Calu3 (cell line): ENCODE data around the gene YIPF1. TPM values are rescaled to one million over a fixed set of nuclear protein-coding genes. Genes with fewer than 3 reads are reported as not detected.

Source experiments
- BruUV-seq: library from RNA; stranded (reverse); fragments of 400-500 nt; replicated peaks from 2 replicates; lab custom pipeline; 2021; lab: Mats Ljungman, UMichigan
- CTCF ChIA-PET: fragments of 300-600 bp; sonication (Branson Sonifier 250); formaldehyde crosslinking; loops from one replicate; lab custom pipeline; 2022; ENCODE audit warnings: antibody characterized with exemption; lab: Charles Lee
- DNase-seq: peaks from one replicate; pipeline ENCODE4 v3.0.0; 2022
- H3K27ac Mint-ChIP-seq: one replicate; pipeline ENCODE4 v1.8.0; 2022; ENCODE audit warnings: mixed read lengths; ENCODE audit not compliant: unreplicated experiment
- H3K27me3 Mint-ChIP-seq: one replicate; pipeline ENCODE4 v1.8.0; 2022; ENCODE audit warnings: mixed read lengths; ENCODE audit not compliant: unreplicated experiment
- H3K36me3 Mint-ChIP-seq: one replicate; pipeline ENCODE4 v1.8.0; 2022; ENCODE audit warnings: mild to moderate bottlenecking, moderate library complexity, mixed read lengths; ENCODE audit not compliant: insufficient read depth, unreplicated experiment
- H3K4me1 Mint-ChIP-seq: one replicate; pipeline ENCODE4 v1.8.0; 2022; ENCODE audit warnings: mild to moderate bottlenecking, low read depth, mixed read lengths; ENCODE audit not compliant: unreplicated experiment
- H3K4me3 Mint-ChIP-seq: one replicate; pipeline ENCODE4 v1.8.0; 2022; ENCODE audit warnings: mild to moderate bottlenecking, low read depth, moderate library complexity, mixed read lengths; ENCODE audit not compliant: unreplicated experiment
- H3K9me3 Mint-ChIP-seq: one replicate; pipeline ENCODE4 v1.8.0; 2022; ENCODE audit warnings: low read depth, mixed read lengths; ENCODE audit not compliant: unreplicated experiment
- CTCF ChIP-seq: fragments of 200-600 bp; IDR thresholded peaks from one replicate; pipeline ENCODE4 v1.8.0; 2022; ENCODE audit warnings: antibody characterized with exemption; ENCODE audit not compliant: unreplicated experiment
- intact Hi-C: fragments of 100-400 bp; cut with micrococcal nuclease; formaldehyde crosslinking; loops from one replicate; pipeline ENCODE4 v1.10.0; 2022; ENCODE audit not compliant: unreplicated experiment
- total RNA-seq: library from RNA; stranded (reverse); gene quantifications from 2 replicates; pipeline ENCODE4 v1.2.3, GENCODE V29; 2022

Gene YIPF1
- total RNA-seq, 1 experiment from 2014 or later = 18.2 TPM

- TF ChIP-seq CTCF = no peak
- no peaks in the 10 kb centered on the region for H3K27me3 Mint-ChIP-seq
- peaks cover 8% of the 10 kb centered on the region for H3K36me3 Mint-ChIP-seq
- DNase-seq = no peak
- H3K9me3 Mint-ChIP-seq = no peaks in the 10 kb centered on the region
- H3K27ac Mint-ChIP-seq = no peak overlapping the region
- CTCF ChIA-PET = no interaction called here
- intact Hi-C loops = no loop called here
- BruUV-seq = no TSS peak
- H3K4me1 Mint-ChIP-seq = peaks cover 7% of the 10 kb centered on the region
- no peak overlapping the region for H3K4me3 Mint-ChIP-seq
These were observed 30.1 kb upstream of the YIPF1 start for GRCh38 chr1:53919675-53920066.

- H3K36me3 Mint-ChIP-seq = peaks cover 8% of the 10 kb centered on the region
- H3K27me3 Mint-ChIP-seq = no peaks in the 10 kb centered on the region
- H3K9me3 Mint-ChIP-seq = no peaks in the 10 kb centered on the region
- no peak for TF ChIP-seq CTCF
- no peak overlapping the region for H3K4me3 Mint-ChIP-seq
- no peak overlapping the region for H3K27ac Mint-ChIP-seq
- BruUV-seq = no TSS peak
- CTCF ChIA-PET = interaction anchor here (0.7 kb wide), 1 partner anchor 28 kb away, joined by 3 read pairs; the partner anchor contains the start of gene LRRC42
- intact Hi-C loops = no loop called here
- DNase-seq = no peak
- peaks cover 7% of the 10 kb centered on the region for H3K4me1 Mint-ChIP-seq
These were observed 28.7 kb upstream of the YIPF1 start for GRCh38 chr1:53918343-53918742.

- no peak overlapping the region for H3K27ac Mint-ChIP-seq
- no peak overlapping the region for H3K4me3 Mint-ChIP-seq
- H3K36me3 Mint-ChIP-seq = no peaks in the 10 kb centered on the region
- CTCF ChIA-PET = interaction anchor here (0.8 kb wide), 1 partner anchor 13 kb away, joined by 3 read pairs; no protein-coding TSS in a partner anchor
- no peaks in the 10 kb centered on the region for H3K27me3 Mint-ChIP-seq
- no peak for DNase-seq
- TF ChIP-seq CTCF = no peak
- peaks cover 12% of the 10 kb centered on the region for H3K4me1 Mint-ChIP-seq
- BruUV-seq = no TSS peak
- H3K9me3 Mint-ChIP-seq = no peaks in the 10 kb centered on the region
- intact Hi-C loops = no loop called here
These were observed 23.9 kb upstream of the YIPF1 start for GRCh38 chr1:53913352-53914033.

GRCh38 chr1:53911442-53911841 is 21.8 kb upstream of the YIPF1 start:
- BruUV-seq = no TSS peak
- no peaks in the 10 kb centered on the region for H3K36me3 Mint-ChIP-seq
- DNase-seq = no peak
- no peak overlapping the region for H3K4me3 Mint-ChIP-seq
- TF ChIP-seq CTCF = no peak
- H3K4me1 Mint-ChIP-seq = peaks cover 12% of the 10 kb centered on the region
- H3K27ac Mint-ChIP-seq = no peak overlapping the region
- no peaks in the 10 kb centered on the region for H3K9me3 Mint-ChIP-seq
- intact Hi-C loops = no loop called here
- CTCF ChIA-PET = no interaction called here
- no peaks in the 10 kb centered on the region for H3K27me3 Mint-ChIP-seq
